ENCODE data around the gene VEGFC. TPM values are rescaled to one million over a fixed set of nuclear protein-coding genes. Genes with fewer than 3 reads are reported as not detected.

Gene VEGFC
- total RNA-seq, 2 donors from 2014 or later = not detected

GRCh38 chr4:176762661-176763308 lies 29.9 kb downstream of the VEGFC start:
- ATAC-seq (no peak), DNase-seq (ENCODE audit: low spot score) (no peak)
- Mint-ChIP-seq H3K36me3 (no peaks in the 10 kb centered on the region), H3K27me3 (no peaks in the 10 kb centered on the region), H3K27ac (no peak overlapping the region), H3K4me3 (no peak overlapping the region), H3K4me1 (ENCODE audit: low read depth in 2 of 2) (no peaks in the 10 kb centered on the region), H3K9me3 (peaks cover 23% of the 10 kb centered on the region)

- Mint-ChIP-seq H3K27me3 (no peaks in the 10 kb centered on the region), H3K4me1 (ENCODE audit: low read depth in 2 of 2) (no peaks in the 10 kb centered on the region), H3K27ac (no peak overlapping the region), H3K4me3 (no peak overlapping the region), H3K9me3 (peaks cover 19% of the 10 kb centered on the region), H3K36me3 (no peaks in the 10 kb centered on the region)
- DNase-seq (ENCODE audit: low spot score) (no peak), ATAC-seq (no peak)
Measured at GRCh38 chr4:176761872-176762271, 30.9 kb downstream of the VEGFC start.

GRCh38 chr4:176760471-176760870 lies 32.3 kb downstream of the VEGFC start:
- Mint-ChIP-seq H3K4me3 (no peak overlapping the region), H3K9me3 (peaks cover 17% of the 10 kb centered on the region), H3K27ac (no peak overlapping the region), H3K36me3 (no peaks in the 10 kb centered on the region), H3K4me1 (ENCODE audit: low read depth in 2 of 2) (no peaks in the 10 kb centered on the region), H3K27me3 (no peaks in the 10 kb centered on the region)
- ATAC-seq (no peak), DNase-seq (ENCODE audit: low spot score) (no peak)

DNA sequence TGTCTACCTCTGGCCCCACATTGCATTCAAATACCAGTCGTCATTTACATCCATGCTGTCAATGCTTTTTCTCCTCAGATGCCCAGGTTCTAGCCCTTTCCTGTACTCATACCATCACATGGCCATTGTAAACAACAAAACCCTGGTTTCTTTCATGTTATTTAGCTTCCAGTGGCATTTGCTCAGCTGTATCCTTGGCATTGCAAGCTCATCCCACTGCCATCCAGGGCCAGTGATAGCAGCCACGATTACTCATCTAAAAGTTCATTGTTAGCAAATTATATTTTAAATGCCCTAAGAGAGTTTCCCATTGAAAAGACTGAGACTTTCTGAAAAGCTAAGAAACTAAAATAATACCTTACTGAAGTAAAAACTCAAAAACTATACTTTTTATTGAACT lies 34.0 kb downstream of the VEGFC start:
- Mint-ChIP-seq H3K36me3 (no peaks in the 10 kb centered on the region), H3K4me3 (no peak overlapping the region), H3K27ac (no peak overlapping the region), H3K9me3 (peaks cover 12% of the 10 kb centered on the region), H3K4me1 (ENCODE audit: low read depth in 2 of 2) (no peaks in the 10 kb centered on the region), H3K27me3 (no peaks in the 10 kb centered on the region)
- DNase-seq (ENCODE audit: low spot score) (no peak), ATAC-seq (no peak)

GRCh38 chr4:176758323-176758722 lies 34.4 kb downstream of the VEGFC start:
- H3K36me3 Mint-ChIP-seq = no peaks in the 10 kb centered on the region
- H3K27ac Mint-ChIP-seq = no peak overlapping the region
- no peaks in the 10 kb centered on the region for H3K27me3 Mint-ChIP-seq
- no peak overlapping the region for H3K4me3 Mint-ChIP-seq
- no peaks in the 10 kb centered on the region for H3K4me1 Mint-ChIP-seq (ENCODE audit: low read depth in 2 of 2)
- DNase-seq (ENCODE audit: low spot score) (no peak), ATAC-seq (no peak)
- peaks cover 12% of the 10 kb centered on the region for H3K9me3 Mint-ChIP-seq

GRCh38 chr4:176755613-176756012 lies 37.1 kb downstream of the VEGFC start:
- DNase-seq (ENCODE audit: low spot score) (no peak), ATAC-seq (no peak)
- Mint-ChIP-seq H3K27ac (no peak overlapping the region), H3K4me3 (no peak overlapping the region), H3K27me3 (no peaks in the 10 kb centered on the region), H3K4me1 (ENCODE audit: low read depth in 2 of 2) (no peaks in the 10 kb centered on the region), H3K9me3 (peaks cover 12% of the 10 kb centered on the region), H3K36me3 (no peaks in the 10 kb centered on the region)

GRCh38 chr4:176755001-176755400 lies 37.7 kb downstream of the VEGFC start:
- Mint-ChIP-seq H3K4me1 (ENCODE audit: low read depth in 2 of 2) (no peaks in the 10 kb centered on the region), H3K9me3 (peaks cover 12% of the 10 kb centered on the region), H3K4me3 (no peak overlapping the region), H3K27ac (no peak overlapping the region), H3K36me3 (no peaks in the 10 kb centered on the region), H3K27me3 (no peaks in the 10 kb centered on the region)
- no peak for DNase-seq (ENCODE audit: low spot score)
- no peak for ATAC-seq

- H3K27me3 Mint-ChIP-seq = no peaks in the 10 kb centered on the region
- no peak overlapping the region for H3K4me3 Mint-ChIP-seq
- no peak for DNase-seq (ENCODE audit: low spot score)
- H3K36me3 Mint-ChIP-seq = no peaks in the 10 kb centered on the region
- H3K9me3 Mint-ChIP-seq = peaks cover 10% of the 10 kb centered on the region
- H3K27ac Mint-ChIP-seq = no peak overlapping the region
- H3K4me1 Mint-ChIP-seq (ENCODE audit: low read depth in 2 of 2) = no peaks in the 10 kb centered on the region
- ATAC-seq = no peak
Measured at GRCh38 chr4:176753049-176753448, 39.7 kb downstream of the VEGFC start.

GRCh38 chr4:176752191-176752749 lies 40.5 kb downstream of the VEGFC start:
- ATAC-seq = no peak
- peaks cover 10% of the 10 kb centered on the region for H3K9me3 Mint-ChIP-seq

DNA sequence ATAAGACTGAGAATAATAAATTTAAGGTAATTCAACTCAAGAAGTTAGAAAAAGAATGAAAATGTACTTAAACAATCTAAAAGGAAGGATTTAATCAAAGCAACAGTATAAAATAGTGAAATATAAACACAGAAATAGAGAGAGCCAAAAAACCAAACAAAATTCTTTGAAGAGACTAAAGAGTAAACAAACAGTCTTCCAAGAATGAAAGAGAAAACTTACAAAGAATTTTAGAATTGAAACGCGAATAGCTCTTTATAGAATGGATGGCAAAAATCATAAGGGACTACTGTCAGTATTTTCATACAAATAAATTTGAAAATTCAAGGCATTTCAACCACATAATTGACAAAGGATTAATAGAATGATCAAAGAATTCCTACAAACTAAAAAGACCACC lies 41.7 kb downstream of the VEGFC start:
- ATAC-seq = no peak
- H3K27me3 Mint-ChIP-seq = no peaks in the 10 kb centered on the region
- H3K36me3 Mint-ChIP-seq = no peaks in the 10 kb centered on the region
- no peak for DNase-seq (ENCODE audit: low spot score)
- H3K4me1 Mint-ChIP-seq (ENCODE audit: low read depth in 2 of 2) = no peaks in the 10 kb centered on the region
- H3K27ac Mint-ChIP-seq = no peak overlapping the region
- no peak overlapping the region for H3K4me3 Mint-ChIP-seq
- peaks cover 6% of the 10 kb centered on the region for H3K9me3 Mint-ChIP-seq

More at GRCh38 chr4:176752191-176752749, 40.5 kb downstream of the VEGFC start:
- DNase-seq (ENCODE audit: low spot score) = no peak
- H3K4me1 Mint-ChIP-seq (ENCODE audit: low read depth in 2 of 2) = no peaks in the 10 kb centered on the region
- H3K36me3 Mint-ChIP-seq = no peaks in the 10 kb centered on the region
- no peak overlapping the region for H3K4me3 Mint-ChIP-seq
- H3K27ac Mint-ChIP-seq = no peak overlapping the region
- no peaks in the 10 kb centered on the region for H3K27me3 Mint-ChIP-seq

GRCh38 chr4:176746846-176747245 lies 45.9 kb downstream of the VEGFC start:
- Mint-ChIP-seq H3K4me1 (ENCODE audit: low read depth in 2 of 2) (no peaks in the 10 kb centered on the region), H3K9me3 (peaks cover 10% of the 10 kb centered on the region), H3K4me3 (no peak overlapping the region), H3K36me3 (no peaks in the 10 kb centered on the region), H3K27me3 (no peaks in the 10 kb centered on the region), H3K27ac (no peak overlapping the region)
- DNase-seq (ENCODE audit: low spot score) (no peak), ATAC-seq (no peak)

DNA sequence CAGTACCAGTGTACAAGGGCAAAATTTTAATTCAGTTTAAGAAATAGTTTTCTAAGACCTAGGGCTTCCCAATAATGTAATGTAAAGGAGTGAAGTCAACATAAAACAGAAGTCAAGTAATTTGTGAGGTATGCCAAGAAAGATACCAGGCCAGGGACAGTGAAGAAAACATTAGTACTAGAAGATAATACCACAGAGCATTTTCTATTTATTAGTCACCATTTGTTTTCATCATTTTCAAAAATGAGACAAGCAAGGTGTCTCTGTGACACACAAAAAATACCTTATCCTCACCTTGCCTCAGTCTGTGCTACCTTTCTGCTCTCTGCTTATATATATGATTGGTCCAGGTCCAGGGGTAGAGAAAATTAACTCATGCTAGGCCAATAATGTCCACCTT lies 46.8 kb downstream of the VEGFC start:
- no peak for ATAC-seq
- H3K36me3 Mint-ChIP-seq = no peaks in the 10 kb centered on the region
- H3K27ac Mint-ChIP-seq = no peak overlapping the region
- no peak for DNase-seq (ENCODE audit: low spot score)
- H3K4me1 Mint-ChIP-seq (ENCODE audit: low read depth in 2 of 2) = no peaks in the 10 kb centered on the region
- H3K27me3 Mint-ChIP-seq = no peaks in the 10 kb centered on the region
- H3K4me3 Mint-ChIP-seq = no peak overlapping the region
- peaks cover 10% of the 10 kb centered on the region for H3K9me3 Mint-ChIP-seq

- H3K4me3 Mint-ChIP-seq = no peak overlapping the region
- no peaks in the 10 kb centered on the region for H3K27me3 Mint-ChIP-seq
- ATAC-seq = no peak
- no peaks in the 10 kb centered on the region for H3K4me1 Mint-ChIP-seq (ENCODE audit: low read depth in 2 of 2)
- no peak for DNase-seq (ENCODE audit: low spot score)
- no peaks in the 10 kb centered on the region for H3K36me3 Mint-ChIP-seq
- H3K9me3 Mint-ChIP-seq = peaks cover 15% of the 10 kb centered on the region
- H3K27ac Mint-ChIP-seq = no peak overlapping the region
Measured at GRCh38 chr4:176744091-176744490, 48.6 kb downstream of the VEGFC start.

- Mint-ChIP-seq H3K36me3 (no peaks in the 10 kb centered on the region), H3K9me3 (peaks cover 12% of the 10 kb centered on the region), H3K4me1 (ENCODE audit: low read depth in 2 of 2) (no peaks in the 10 kb centered on the region), H3K27me3 (no peaks in the 10 kb centered on the region), H3K27ac (no peak overlapping the region), H3K4me3 (no peak overlapping the region)
- DNase-seq (ENCODE audit: low spot score) (no peak), ATAC-seq (no peak)
Measured at GRCh38 chr4:176742211-176742610, 50.5 kb downstream of the VEGFC start.

DNA sequence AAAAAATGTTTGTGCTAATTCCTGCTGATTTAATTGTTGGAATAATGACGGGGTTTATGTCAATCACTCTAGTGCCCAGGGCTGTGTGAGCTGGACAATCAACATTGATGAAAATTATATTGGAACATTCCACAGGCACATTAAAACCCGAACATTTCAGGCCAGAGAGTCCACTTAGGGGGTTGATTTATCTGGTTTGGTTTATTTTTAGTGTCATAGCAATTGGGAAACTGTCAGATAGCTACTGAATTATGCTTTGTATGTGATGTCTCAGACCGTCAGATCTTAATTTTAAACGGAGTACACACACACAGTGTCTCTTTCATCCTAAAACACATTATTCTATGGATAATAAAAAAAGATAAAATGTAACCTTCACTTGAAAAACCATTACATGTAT lies 51.5 kb downstream of the VEGFC start:
- H3K27me3 Mint-ChIP-seq = no peaks in the 10 kb centered on the region
- no peak overlapping the region for H3K27ac Mint-ChIP-seq
- H3K4me1 Mint-ChIP-seq (ENCODE audit: low read depth in 2 of 2) = no peaks in the 10 kb centered on the region
- peaks cover 12% of the 10 kb centered on the region for H3K9me3 Mint-ChIP-seq
- H3K4me3 Mint-ChIP-seq = no peak overlapping the region
- ATAC-seq (no peak), DNase-seq (ENCODE audit: low spot score) (no peak)
- no peaks in the 10 kb centered on the region for H3K36me3 Mint-ChIP-seq

Data from natural killer cell treated with Interleukin-12 subunit alpha and Interleukin-12 subunit beta and Interleukin-15 and Interleukin-18, amount 100 ng/mL, for 72 hours (primary cell).